ENCODE data around the gene BOK.

BOK gene

GRCh38 chr2:241545523-241546473, 12.7 kb upstream of the BOK start:
- Histone ChIP-seq H3K9ac (ENCODE audit: low read depth, low read length) (no peak overlapping the region), H3K4me1 (ENCODE audit: insufficient read depth, low read length) (peaks cover 10% of the 10 kb centered on the region; the same call in 1 of the 2 replicates), H3K9me3 (ENCODE audit: control insufficient read depth, insufficient read depth, low read length) (no peaks in the 10 kb centered on the region), H3K36me3 (ENCODE audit: insufficient read depth, low read length) (no peaks in the 10 kb centered on the region)

GRCh38 chr2:241546771-241547498, 11.6 kb upstream of the BOK start:
- Histone ChIP-seq H3K36me3 (ENCODE audit: insufficient read depth, low read length) (no peaks in the 10 kb centered on the region), H3K9ac (ENCODE audit: low read depth, low read length) (no peak overlapping the region; the same call in 1 of the 2 replicates), H3K4me1 (ENCODE audit: insufficient read depth, low read length) (peaks cover 10% of the 10 kb centered on the region; the same call in 1 of the 2 replicates), H3K9me3 (ENCODE audit: control insufficient read depth, insufficient read depth, low read length) (no peaks in the 10 kb centered on the region)

- no peaks in the 10 kb centered on the region for H3K36me3 ChIP-seq (ENCODE audit: insufficient read depth, low read length)
- peaks cover 10% of the 10 kb centered on the region; the same call in 1 of the 2 replicates for H3K4me1 ChIP-seq (ENCODE audit: insufficient read depth, low read length)
- H3K9me3 ChIP-seq (ENCODE audit: control insufficient read depth, insufficient read depth, low read length): no peaks in the 10 kb centered on the region
- no peak overlapping the region for H3K9ac ChIP-seq (ENCODE audit: low read depth, low read length)
Observed at GRCh38 chr2:241547781-241548450, 10.6 kb upstream of the BOK start.

- Histone ChIP-seq H3K9ac (ENCODE audit: low read depth, low read length) (no peak overlapping the region), H3K9me3 (ENCODE audit: control insufficient read depth, insufficient read depth, low read length) (no peaks in the 10 kb centered on the region), H3K36me3 (ENCODE audit: insufficient read depth, low read length) (no peaks in the 10 kb centered on the region), H3K4me1 (ENCODE audit: insufficient read depth, low read length) (peaks cover 10% of the 10 kb centered on the region; the same call in 1 of the 2 replicates)
Observed at GRCh38 chr2:241548451-241548835, 10.1 kb upstream of the BOK start.

GRCh38 chr2:241550616-241551580, 7.6 kb upstream of the BOK start:
- H3K36me3 ChIP-seq (ENCODE audit: insufficient read depth, low read length): no peaks in the 10 kb centered on the region
- 0 out of 2 replicates have a peak, but pooled peaks cover 3% of the 10 kb centered on the region for H3K9me3 ChIP-seq (ENCODE audit: control insufficient read depth, insufficient read depth, low read length)
- no peak overlapping the region for H3K9ac ChIP-seq (ENCODE audit: low read depth, low read length)
- peaks cover 15% of the 10 kb centered on the region for H3K4me1 ChIP-seq (ENCODE audit: insufficient read depth, low read length)

GRCh38 chr2:241551599-241551997, 6.9 kb upstream of the BOK start:
- Histone ChIP-seq H3K36me3 (ENCODE audit: insufficient read depth, low read length) (no peaks in the 10 kb centered on the region), H3K9ac (ENCODE audit: low read depth, low read length) (no peak overlapping the region), H3K9me3 (ENCODE audit: control insufficient read depth, insufficient read depth, low read length) (0 out of 2 replicates have a peak, but pooled peaks cover 5% of the 10 kb centered on the region), H3K4me1 (ENCODE audit: insufficient read depth, low read length) (peaks cover 14% of the 10 kb centered on the region)

- Histone ChIP-seq H3K9ac (ENCODE audit: low read depth, low read length) (no peak overlapping the region), H3K9me3 (ENCODE audit: control insufficient read depth, insufficient read depth, low read length) (0 out of 2 replicates have a peak, but pooled peaks cover 5% of the 10 kb centered on the region), H3K4me1 (ENCODE audit: insufficient read depth, low read length) (peaks cover 8% of the 10 kb centered on the region)
Observed at GRCh38 chr2:241551998-241552737, 6.4 kb upstream of the BOK start.

GRCh38 chr2:241553512-241553830, 5.1 kb upstream of the BOK start:
- Histone ChIP-seq H3K9ac (ENCODE audit: low read depth, low read length) (no peak overlapping the region), H3K9me3 (ENCODE audit: control insufficient read depth, insufficient read depth, low read length) (0 out of 2 replicates have a peak, but pooled peaks cover 5% of the 10 kb centered on the region), H3K4me1 (ENCODE audit: insufficient read depth, low read length) (peaks cover 7% of the 10 kb centered on the region), H3K36me3 (ENCODE audit: insufficient read depth, low read length) (no peaks in the 10 kb centered on the region)

More at GRCh38 chr2:241551998-241552737, 6.4 kb upstream of the BOK start:
- no peaks in the 10 kb centered on the region for H3K36me3 ChIP-seq (ENCODE audit: insufficient read depth, low read length)

- peaks cover 7% of the 10 kb centered on the region for H3K4me1 ChIP-seq (ENCODE audit: insufficient read depth, low read length)
- H3K9ac ChIP-seq (ENCODE audit: low read depth, low read length): no peak overlapping the region
- 0 out of 2 replicates have a peak, but pooled peaks cover 5% of the 10 kb centered on the region for H3K9me3 ChIP-seq (ENCODE audit: control insufficient read depth, insufficient read depth, low read length)
- no peaks in the 10 kb centered on the region for H3K36me3 ChIP-seq (ENCODE audit: insufficient read depth, low read length)
Observed at GRCh38 chr2:241553981-241554380, 4.6 kb upstream of the BOK start.

GRCh38 chr2:241554610-241555322, 3.8 kb upstream of the BOK start:
- Histone ChIP-seq H3K4me1 (ENCODE audit: insufficient read depth, low read length) (peaks cover 7% of the 10 kb centered on the region), H3K9me3 (ENCODE audit: control insufficient read depth, insufficient read depth, low read length) (0 out of 2 replicates have a peak, but pooled peaks cover 5% of the 10 kb centered on the region), H3K36me3 (ENCODE audit: insufficient read depth, low read length) (no peaks in the 10 kb centered on the region), H3K9ac (ENCODE audit: low read depth, low read length) (no peak overlapping the region)

- Histone ChIP-seq H3K9ac (ENCODE audit: low read depth, low read length) (no peak overlapping the region), H3K9me3 (ENCODE audit: control insufficient read depth, insufficient read depth, low read length) (0 out of 2 replicates have a peak, but pooled peaks cover 5% of the 10 kb centered on the region), H3K4me1 (ENCODE audit: insufficient read depth, low read length) (peaks cover 12% of the 10 kb centered on the region)
Observed at GRCh38 chr2:241555711-241556110, 2.8 kb upstream of the BOK start.

GRCh38 chr2:241556746-241557145, 1.8 kb upstream of the BOK start:
- H3K9ac ChIP-seq (ENCODE audit: low read depth, low read length): no peak overlapping the region
- H3K4me1 ChIP-seq (ENCODE audit: insufficient read depth, low read length): peaks cover 12% of the 10 kb centered on the region
- H3K36me3 ChIP-seq (ENCODE audit: insufficient read depth, low read length): no peaks in the 10 kb centered on the region
- H3K9me3 ChIP-seq (ENCODE audit: control insufficient read depth, insufficient read depth, low read length): 0 out of 2 replicates have a peak, but pooled peaks cover 5% of the 10 kb centered on the region

More at GRCh38 chr2:241555711-241556110, 2.8 kb upstream of the BOK start:
- no peaks in the 10 kb centered on the region for H3K36me3 ChIP-seq (ENCODE audit: insufficient read depth, low read length)
